WTC11 (cell line): ENCODE data around the gene PLIN4.

Experiments used
- EMX1 ChIP-seq: fragments of 250-450 bp; sonication (Bioruptor Pico); IDR thresholded peaks from 2 replicates; pipeline ENCODE4 v1.8.0; 2021; ENCODE audit warnings: mild to moderate bottlenecking
- FOXJ3 ChIP-seq: sonication (generic); formaldehyde crosslinking; IDR thresholded peaks from 2 replicates; pipeline ENCODE4 v1.9.0; 2021; ENCODE audit warnings: missing genetic modification reagents, mild to moderate bottlenecking, borderline replicate concordance
- FOXK1 ChIP-seq: sonication (generic); formaldehyde crosslinking; IDR thresholded peaks from 2 replicates; pipeline ENCODE4 v1.8.0; 2022; ENCODE audit warnings: mild to moderate bottlenecking, moderate library complexity, missing genetic modification reagents
- NFYB ChIP-seq: sonication (generic); formaldehyde crosslinking; conservative IDR thresholded peaks from 2 replicates; pipeline ENCODE4 v1.8.0; 2022; ENCODE audit warnings: low read depth, missing genetic modification reagents
- SP1 ChIP-seq: sonication (generic); formaldehyde crosslinking; conservative IDR thresholded peaks from 2 replicates; pipeline ENCODE4 v1.8.1; 2022; ENCODE audit warnings: missing genetic modification reagents
- TF ChIP-seq, protein P1 (sequence below): sonication (generic); formaldehyde crosslinking; IDR thresholded peaks from 2 replicates; pipeline ENCODE4 v1.8.0; 2022; ENCODE audit warnings: mild to moderate bottlenecking, missing genetic modification reagents
- TF ChIP-seq, protein P2 (sequence below): fragments of 200-600 bp; IDR thresholded peaks from 2 replicates; pipeline ENCODE4 v1.8.0; 2022; ENCODE audit warnings: antibody characterized with exemption

DNA sequence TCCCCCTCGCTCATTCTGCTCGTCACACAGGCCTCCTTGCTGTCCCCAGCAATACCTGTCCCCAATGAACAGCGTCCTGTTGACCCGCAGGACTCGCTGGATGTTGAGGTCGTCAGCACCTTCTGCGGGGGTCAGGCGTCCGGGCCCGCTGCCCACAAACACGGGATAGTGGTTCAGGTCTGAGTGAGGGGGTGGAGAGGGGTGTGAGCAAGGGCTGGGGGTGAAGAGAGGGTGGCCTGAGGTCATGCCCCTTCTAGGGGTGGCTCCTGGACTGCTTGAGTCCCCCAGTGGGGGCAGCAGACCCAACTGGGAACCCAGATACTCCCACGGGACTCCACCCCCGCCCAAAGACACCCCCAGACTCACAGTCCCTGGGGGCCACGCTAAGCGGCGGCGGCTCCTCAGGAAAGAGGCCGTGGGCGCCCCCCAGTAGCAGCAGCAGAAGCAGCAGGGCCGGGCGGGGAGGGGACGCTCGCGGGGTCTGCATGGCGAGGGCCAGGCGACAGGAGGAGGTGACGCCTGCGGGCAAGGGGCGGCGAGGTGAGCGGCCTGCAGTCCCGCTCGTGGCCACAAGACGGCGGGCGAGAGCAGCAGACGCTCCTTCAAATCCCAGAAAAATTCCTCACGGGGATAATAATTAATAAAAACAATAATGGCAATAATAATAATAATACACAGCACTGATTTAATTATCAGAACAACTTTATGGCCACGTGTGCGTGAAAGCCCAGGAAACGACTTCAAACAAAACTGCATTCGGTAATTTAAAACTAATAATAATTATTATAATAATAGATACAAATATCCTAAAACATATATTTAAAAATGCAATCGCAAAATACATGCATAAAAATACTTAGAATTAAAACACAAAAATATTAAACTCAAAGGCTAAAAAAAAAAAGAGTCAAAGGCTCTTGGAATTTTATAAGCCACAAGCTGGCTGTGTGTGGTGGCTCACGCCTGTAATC lies 40.0 kb upstream of the PLIN4 start:
- TF ChIP-seq FOXK1 (CRISPR knock-in tag) (no peak), NFYB (CRISPR knock-in tag) (no peak), SP1 (CRISPR knock-in tag) (no peak), FOXJ3 (CRISPR knock-in tag) (no peak), EMX1 (CRISPR knock-in tag) (no peak)
- TF ChIP-seq, protein P1, sequence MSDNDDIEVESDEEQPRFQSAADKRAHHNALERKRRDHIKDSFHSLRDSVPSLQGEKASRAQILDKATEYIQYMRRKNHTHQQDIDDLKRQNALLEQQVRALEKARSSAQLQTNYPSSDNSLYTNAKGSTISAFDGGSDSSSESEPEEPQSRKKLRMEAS, result no peak
- TF ChIP-seq, protein P2, sequence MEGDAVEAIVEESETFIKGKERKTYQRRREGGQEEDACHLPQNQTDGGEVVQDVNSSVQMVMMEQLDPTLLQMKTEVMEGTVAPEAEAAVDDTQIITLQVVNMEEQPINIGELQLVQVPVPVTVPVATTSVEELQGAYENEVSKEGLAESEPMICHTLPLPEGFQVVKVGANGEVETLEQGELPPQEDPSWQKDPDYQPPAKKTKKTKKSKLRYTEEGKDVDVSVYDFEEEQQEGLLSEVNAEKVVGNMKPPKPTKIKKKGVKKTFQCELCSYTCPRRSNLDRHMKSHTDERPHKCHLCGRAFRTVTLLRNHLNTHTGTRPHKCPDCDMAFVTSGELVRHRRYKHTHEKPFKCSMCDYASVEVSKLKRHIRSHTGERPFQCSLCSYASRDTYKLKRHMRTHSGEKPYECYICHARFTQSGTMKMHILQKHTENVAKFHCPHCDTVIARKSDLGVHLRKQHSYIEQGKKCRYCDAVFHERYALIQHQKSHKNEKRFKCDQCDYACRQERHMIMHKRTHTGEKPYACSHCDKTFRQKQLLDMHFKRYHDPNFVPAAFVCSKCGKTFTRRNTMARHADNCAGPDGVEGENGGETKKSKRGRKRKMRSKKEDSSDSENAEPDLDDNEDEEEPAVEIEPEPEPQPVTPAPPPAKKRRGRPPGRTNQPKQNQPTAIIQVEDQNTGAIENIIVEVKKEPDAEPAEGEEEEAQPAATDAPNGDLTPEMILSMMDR, result peak; percentile 100
